GM12873 (cell line): Measurements from ENCODE around the gene RBM47.

Experiments used
- CTCF ChIP-seq: IDR thresholded peaks from 2 replicates; pipeline ENCODE4 v1.5.1; 2012; ENCODE audit warnings: low read depth, mild to moderate bottlenecking, moderate library complexity, low read length, control low read depth; ENCODE audit not compliant: insufficient read depth; ENCODE audit errors: missing control alignments

RBM47 gene

GRCh38 chr4:40562208-40562607 is 67.5 kb downstream of the RBM47 start:
- no peak for TF ChIP-seq CTCF

GRCh38 chr4:40559585-40560465 is 69.8 kb downstream of the RBM47 start:
- no peak for TF ChIP-seq CTCF

- no peak for TF ChIP-seq CTCF
Measured at GRCh38 chr4:40557736-40558135, 71.9 kb downstream of the RBM47 start.

- no peak for TF ChIP-seq CTCF
Measured at GRCh38 chr4:40555176-40555900, 74.3 kb downstream of the RBM47 start.

GRCh38 chr4:40553995-40554394 is 75.7 kb downstream of the RBM47 start:
- TF ChIP-seq CTCF = no peak

GRCh38 chr4:40552536-40552935 is 77.1 kb downstream of the RBM47 start:
- no peak for TF ChIP-seq CTCF

- TF ChIP-seq CTCF = peak; percentile 51
Measured at GRCh38 chr4:40550948-40551462, 78.7 kb downstream of the RBM47 start.
